ENCODE results near the gene SAXO2. TPM values are rescaled to one million over a fixed set of nuclear protein-coding genes. Genes with fewer than 3 reads are reported as not detected.
"Not testable (repeated sequence)": the region's sequence is repeated elsewhere in the genome, so short reads cannot be mapped to it uniquely, and the experiment has no call there.

The SAXO2 gene
- total and polyA plus RNA-seq, 2 donors: 0.80 to 6.0 TPM

DNA sequence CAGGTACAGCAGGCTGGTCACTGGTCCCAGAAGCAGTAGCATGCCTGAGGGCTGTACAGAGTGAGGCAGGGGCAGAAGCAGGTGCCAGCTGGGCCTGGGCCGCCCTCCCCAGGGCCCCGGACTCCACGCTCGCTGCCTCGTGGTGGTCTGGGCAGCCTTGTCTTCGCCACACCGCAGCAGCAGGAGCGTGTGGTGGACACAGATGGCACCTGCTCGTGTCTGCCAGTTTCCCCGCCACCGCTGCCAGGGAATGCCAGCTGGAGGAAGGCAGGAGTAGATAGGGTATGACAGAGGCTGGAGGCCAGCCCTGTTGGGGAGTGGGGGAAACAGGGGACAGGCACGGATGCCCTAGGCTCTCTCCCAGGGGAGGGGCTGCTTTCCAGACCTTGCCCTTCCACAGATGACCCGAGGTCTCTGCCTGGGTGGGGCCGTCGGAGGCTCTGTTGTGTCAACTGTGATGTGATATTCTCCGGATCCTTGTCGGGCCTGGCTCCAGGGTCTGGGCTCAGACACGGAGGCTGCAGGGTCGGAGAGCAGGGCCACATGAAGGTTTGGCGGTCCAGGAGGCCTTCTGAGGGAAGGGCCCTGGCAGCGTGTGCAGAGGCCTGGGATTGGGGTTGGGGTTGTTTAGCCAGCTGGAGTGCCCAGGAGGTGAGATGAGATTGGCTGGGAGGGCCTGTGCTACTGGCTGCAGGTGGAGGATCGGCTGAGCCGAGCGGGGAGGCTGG is 53.1 kb downstream of the SAXO2 start:
- no peaks in the 10 kb centered on the region for H3K4me1 ChIP-seq (ENCODE audit: control insufficient read depth in 2 of 2, insufficient read depth in 2 of 2, low read length in 2 of 2)
- no peaks in the 10 kb centered on the region for H3K27me3 ChIP-seq (ENCODE audit: control insufficient read depth in 2 of 2, insufficient read depth in 1 of 2, low read length in 1 of 2)
- no peak overlapping the region for H3K4me3 ChIP-seq (ENCODE audit: low read length in 2 of 2)
- DNase-seq (ENCODE audit: low read depth in 6 of 9, low spot score in 9 of 9): no peak
- no peaks in the 10 kb centered on the region for H3K36me3 ChIP-seq (ENCODE audit: control insufficient read depth in 2 of 2, insufficient read depth in 2 of 2, low read length in 1 of 2)
- no peak overlapping the region for H3K27ac ChIP-seq (ENCODE audit: low read depth in 1 of 2, low read length in 1 of 2)
- no peaks in the 10 kb centered on the region for H3K9me3 ChIP-seq (ENCODE audit: control insufficient read depth in 2 of 2, insufficient read depth in 1 of 2, low read length in 1 of 2)
- 97% methylated on average over 24 of the region's 24 CpGs for WGBS

DNA sequence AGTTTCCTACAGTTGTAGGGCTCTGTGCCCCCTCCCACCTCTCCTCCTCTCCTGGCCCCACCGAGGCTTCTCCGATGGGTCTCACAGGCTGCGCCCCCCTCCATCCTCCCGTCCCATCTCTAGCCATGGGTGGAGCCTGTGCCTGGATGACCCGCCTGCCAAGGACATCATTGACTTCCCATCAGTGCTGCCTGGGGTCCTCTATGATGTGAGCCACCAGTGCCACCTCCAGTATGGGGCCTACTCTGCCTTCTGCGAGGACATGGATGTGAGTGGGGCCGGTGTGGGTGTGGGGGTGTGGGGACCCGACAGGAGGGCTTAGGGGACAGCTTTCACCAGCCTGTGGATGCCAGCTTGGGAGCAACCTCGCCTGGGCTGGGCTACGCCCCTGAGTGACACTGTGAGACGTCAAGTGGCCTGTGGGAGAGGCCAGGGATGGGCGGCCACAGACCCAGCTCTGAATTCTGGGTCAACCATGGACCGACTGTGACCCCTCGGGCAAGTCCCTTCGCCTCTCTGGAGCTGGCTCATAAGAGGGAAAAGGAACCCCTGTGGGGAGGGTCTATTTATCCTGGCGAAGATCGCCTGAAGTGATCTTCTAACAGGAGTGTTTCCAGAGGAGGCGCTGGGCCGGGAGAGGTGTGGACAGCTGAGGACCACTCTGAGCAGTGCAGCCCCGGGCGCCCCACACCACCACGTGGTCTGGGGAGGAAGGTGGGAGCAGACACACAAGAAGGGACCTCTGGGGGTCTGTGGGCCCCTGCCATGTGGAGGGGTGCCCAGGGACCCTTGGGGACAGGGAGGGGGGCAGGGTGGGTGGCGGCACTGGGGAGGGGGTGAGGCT is 53.9 kb downstream of the SAXO2 start:
- not testable (repeated sequence) for H3K36me3 ChIP-seq (ENCODE audit: control insufficient read depth in 2 of 2, insufficient read depth in 2 of 2, low read length in 1 of 2); DNase-seq (ENCODE audit: low read depth in 6 of 9, low spot score in 9 of 9); H3K9me3 ChIP-seq (ENCODE audit: control insufficient read depth in 2 of 2, insufficient read depth in 1 of 2, low read length in 1 of 2); H3K27me3 ChIP-seq (ENCODE audit: control insufficient read depth in 2 of 2, insufficient read depth in 1 of 2, low read length in 1 of 2); H3K27ac ChIP-seq (ENCODE audit: low read depth in 1 of 2, low read length in 1 of 2); H3K4me3 ChIP-seq (ENCODE audit: low read length in 2 of 2); H3K4me1 ChIP-seq (ENCODE audit: control insufficient read depth in 2 of 2, insufficient read depth in 2 of 2, low read length in 2 of 2)
- WGBS: 99% methylated on average over 23 of the region's 23 CpGs

DNA sequence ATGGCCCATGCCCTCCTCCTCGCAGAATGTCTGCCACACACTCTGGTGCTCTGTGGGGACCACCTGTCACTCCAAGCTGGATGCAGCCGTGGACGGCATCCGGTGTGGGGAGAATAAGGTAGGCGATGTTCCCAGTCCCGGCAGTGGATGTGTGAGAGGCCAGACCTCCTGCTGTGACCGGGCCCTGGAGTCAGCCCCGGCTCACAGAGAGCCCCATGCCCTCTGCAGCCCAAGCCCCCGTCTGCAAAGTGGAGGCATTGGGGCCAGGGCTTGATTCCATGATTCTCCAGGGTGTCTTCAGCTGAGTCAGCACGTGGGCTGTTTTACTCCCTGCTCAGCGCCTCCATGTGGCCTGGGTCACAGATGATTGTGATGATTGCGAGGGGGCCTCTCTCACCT is 54.5 kb downstream of the SAXO2 start:
- no peaks in the 10 kb centered on the region for H3K9me3 ChIP-seq (ENCODE audit: control insufficient read depth in 2 of 2, insufficient read depth in 1 of 2, low read length in 1 of 2)
- no peak overlapping the region for H3K27ac ChIP-seq (ENCODE audit: low read depth in 1 of 2, low read length in 1 of 2)
- no peaks in the 10 kb centered on the region for H3K36me3 ChIP-seq (ENCODE audit: control insufficient read depth in 2 of 2, insufficient read depth in 2 of 2, low read length in 1 of 2)
- no peak for DNase-seq (ENCODE audit: low read depth in 6 of 9, low spot score in 9 of 9)
- 95% methylated on average over 12 of the region's 12 CpGs for WGBS
- H3K4me3 ChIP-seq (ENCODE audit: low read length in 2 of 2): no peak overlapping the region
- no peaks in the 10 kb centered on the region for H3K27me3 ChIP-seq (ENCODE audit: control insufficient read depth in 2 of 2, insufficient read depth in 1 of 2, low read length in 1 of 2)
- no peaks in the 10 kb centered on the region for H3K4me1 ChIP-seq (ENCODE audit: control insufficient read depth in 2 of 2, insufficient read depth in 2 of 2, low read length in 2 of 2)

- not testable (repeated sequence) for H3K27me3 ChIP-seq (ENCODE audit: control insufficient read depth in 2 of 2, insufficient read depth in 1 of 2, low read length in 1 of 2); H3K9me3 ChIP-seq (ENCODE audit: control insufficient read depth in 2 of 2, insufficient read depth in 1 of 2, low read length in 1 of 2); DNase-seq (ENCODE audit: low read depth in 6 of 9, low spot score in 9 of 9); H3K4me3 ChIP-seq (ENCODE audit: low read length in 2 of 2); H3K36me3 ChIP-seq (ENCODE audit: control insufficient read depth in 2 of 2, insufficient read depth in 2 of 2, low read length in 1 of 2); H3K4me1 ChIP-seq (ENCODE audit: control insufficient read depth in 2 of 2, insufficient read depth in 2 of 2, low read length in 2 of 2); H3K27ac ChIP-seq (ENCODE audit: low read depth in 1 of 2, low read length in 1 of 2)
- WGBS: 98% methylated on average over 7 of the region's 7 CpGs
Observed at GRCh38 chr15:82317516-82317915, 54.9 kb downstream of the SAXO2 start.

GRCh38 chr15:82318281-82318680 is 55.7 kb downstream of the SAXO2 start:
- not testable (repeated sequence) for H3K27ac ChIP-seq (ENCODE audit: low read depth in 1 of 2, low read length in 1 of 2); H3K9me3 ChIP-seq (ENCODE audit: control insufficient read depth in 2 of 2, insufficient read depth in 1 of 2, low read length in 1 of 2); H3K27me3 ChIP-seq (ENCODE audit: control insufficient read depth in 2 of 2, insufficient read depth in 1 of 2, low read length in 1 of 2); H3K4me1 ChIP-seq (ENCODE audit: control insufficient read depth in 2 of 2, insufficient read depth in 2 of 2, low read length in 2 of 2); DNase-seq (ENCODE audit: low read depth in 6 of 9, low spot score in 9 of 9); H3K36me3 ChIP-seq (ENCODE audit: control insufficient read depth in 2 of 2, insufficient read depth in 2 of 2, low read length in 1 of 2); H3K4me3 ChIP-seq (ENCODE audit: low read length in 2 of 2)
- WGBS: 97% methylated on average over 8 of the region's 8 CpGs

DNA sequence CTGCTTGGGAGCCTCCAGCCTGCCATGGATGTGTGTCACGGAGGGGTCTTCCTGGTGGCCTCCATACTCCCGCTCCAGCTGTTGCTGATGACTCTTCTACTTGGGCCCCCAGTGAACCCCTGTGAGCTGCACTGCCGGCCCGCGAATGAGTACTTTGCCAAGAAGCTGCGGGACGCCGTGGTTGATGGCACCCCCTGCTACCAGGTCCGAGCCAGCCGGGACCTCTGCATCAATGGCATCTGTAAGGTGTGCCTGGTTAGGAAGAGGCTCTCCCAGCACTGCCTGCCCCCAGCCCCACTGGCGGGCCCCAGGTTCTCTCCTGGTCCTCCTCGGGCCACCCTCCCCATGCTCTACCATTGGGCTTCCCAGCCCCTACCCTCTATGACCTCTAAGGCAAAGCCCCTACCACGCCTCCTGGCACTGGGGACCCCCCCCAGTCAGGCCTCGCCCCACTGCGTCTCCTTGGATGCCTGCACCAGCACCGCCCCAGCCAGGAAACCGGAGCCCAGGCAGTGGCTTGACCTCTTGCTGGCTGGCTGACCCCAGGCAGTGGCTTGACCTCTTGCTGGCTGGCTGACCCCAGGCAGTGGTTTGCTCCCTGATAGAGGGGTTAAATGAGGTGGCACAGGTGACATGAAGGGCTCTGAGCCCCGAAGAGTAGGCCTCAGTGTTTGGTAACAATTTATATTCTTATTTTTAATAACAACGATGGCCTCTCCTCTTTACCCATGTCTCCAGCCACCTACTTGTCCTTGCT is 57.1 kb downstream of the SAXO2 start:
- not testable (repeated sequence) for DNase-seq (ENCODE audit: low read depth in 6 of 9, low spot score in 9 of 9); H3K4me1 ChIP-seq (ENCODE audit: control insufficient read depth in 2 of 2, insufficient read depth in 2 of 2, low read length in 2 of 2); H3K4me3 ChIP-seq (ENCODE audit: low read length in 2 of 2); H3K36me3 ChIP-seq (ENCODE audit: control insufficient read depth in 2 of 2, insufficient read depth in 2 of 2, low read length in 1 of 2); H3K9me3 ChIP-seq (ENCODE audit: control insufficient read depth in 2 of 2, insufficient read depth in 1 of 2, low read length in 1 of 2); H3K27me3 ChIP-seq (ENCODE audit: control insufficient read depth in 2 of 2, insufficient read depth in 1 of 2, low read length in 1 of 2); H3K27ac ChIP-seq (ENCODE audit: low read depth in 1 of 2, low read length in 1 of 2)
- WGBS: 92% methylated on average over 16 of the region's 19 CpGs

GRCh38 chr15:82320861-82321260 is 58.2 kb downstream of the SAXO2 start:
- WGBS: 68% methylated on average over 3 of the region's 6 CpGs
- not testable (repeated sequence) for H3K4me3 ChIP-seq (ENCODE audit: low read length in 2 of 2); H3K36me3 ChIP-seq (ENCODE audit: control insufficient read depth in 2 of 2, insufficient read depth in 2 of 2, low read length in 1 of 2); DNase-seq (ENCODE audit: low read depth in 6 of 9, low spot score in 9 of 9); H3K27ac ChIP-seq (ENCODE audit: low read depth in 1 of 2, low read length in 1 of 2); H3K4me1 ChIP-seq (ENCODE audit: control insufficient read depth in 2 of 2, insufficient read depth in 2 of 2, low read length in 2 of 2); H3K27me3 ChIP-seq (ENCODE audit: control insufficient read depth in 2 of 2, insufficient read depth in 1 of 2, low read length in 1 of 2); H3K9me3 ChIP-seq (ENCODE audit: control insufficient read depth in 2 of 2, insufficient read depth in 1 of 2, low read length in 1 of 2)

DNA sequence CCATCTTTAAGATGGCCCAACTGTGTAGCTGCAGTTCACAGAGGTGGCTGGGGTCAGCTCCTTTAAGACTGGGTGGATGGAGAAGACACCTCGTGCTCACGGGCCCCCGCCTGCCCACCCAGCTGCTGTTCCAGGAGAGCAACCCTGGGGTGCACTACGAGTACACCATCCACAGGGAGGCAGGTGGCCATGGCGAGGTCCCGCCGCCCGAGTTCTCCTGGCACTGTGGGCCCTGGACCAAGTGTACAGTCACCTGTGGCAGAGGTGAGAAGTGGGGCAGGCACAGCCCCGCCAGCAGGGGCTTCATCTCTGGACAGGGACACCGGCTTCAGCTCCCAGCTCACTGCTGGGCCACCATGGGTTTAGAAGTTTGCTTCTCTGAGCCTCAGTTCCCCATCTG is 59.9 kb downstream of the SAXO2 start:
- H3K27me3 ChIP-seq (ENCODE audit: control insufficient read depth in 2 of 2, insufficient read depth in 1 of 2, low read length in 1 of 2); DNase-seq (ENCODE audit: low read depth in 6 of 9, low spot score in 9 of 9): not testable (repeated sequence)
- WGBS: 80% methylated on average over 5 of the region's 10 CpGs

GRCh38 chr15:82324831-82325230 is 62.2 kb downstream of the SAXO2 start:
- not testable (repeated sequence) for H3K27ac ChIP-seq (ENCODE audit: low read depth in 1 of 2, low read length in 1 of 2); H3K27me3 ChIP-seq (ENCODE audit: control insufficient read depth in 2 of 2, insufficient read depth in 1 of 2, low read length in 1 of 2); H3K9me3 ChIP-seq (ENCODE audit: control insufficient read depth in 2 of 2, insufficient read depth in 1 of 2, low read length in 1 of 2); H3K4me3 ChIP-seq (ENCODE audit: low read length in 2 of 2); H3K36me3 ChIP-seq (ENCODE audit: control insufficient read depth in 2 of 2, insufficient read depth in 2 of 2, low read length in 1 of 2); DNase-seq (ENCODE audit: low read depth in 6 of 9, low spot score in 9 of 9); H3K4me1 ChIP-seq (ENCODE audit: control insufficient read depth in 2 of 2, insufficient read depth in 2 of 2, low read length in 2 of 2)
- 92% methylated on average over 6 of the region's 6 CpGs for WGBS

More for the DNA sequence above, 59.9 kb downstream of the SAXO2 start:
- H3K36me3 ChIP-seq (ENCODE audit: control insufficient read depth in 2 of 2, insufficient read depth in 2 of 2, low read length in 1 of 2); H3K9me3 ChIP-seq (ENCODE audit: control insufficient read depth in 2 of 2, insufficient read depth in 1 of 2, low read length in 1 of 2); H3K27ac ChIP-seq (ENCODE audit: low read depth in 1 of 2, low read length in 1 of 2); H3K4me3 ChIP-seq (ENCODE audit: low read length in 2 of 2); H3K4me1 ChIP-seq (ENCODE audit: control insufficient read depth in 2 of 2, insufficient read depth in 2 of 2, low read length in 2 of 2): not testable (repeated sequence)
